HepG2 (cell line): ENCODE results near the gene PLS1. TPM values are rescaled to one million over a fixed set of nuclear protein-coding genes. Genes with fewer than 3 reads are reported as not detected.

Source experiments
- AKAP8 ChIP-seq: sonication (generic); formaldehyde crosslinking; IDR thresholded peaks from 2 replicates; pipeline ENCODE4 v1.5.1; 2020; ENCODE audit warnings: mild to moderate bottlenecking, missing genetic modification reagents
- HDAC1 ChIP-seq: sonication (generic); formaldehyde crosslinking; IDR thresholded peaks from 2 replicates; pipeline ENCODE4 v1.5.1; 2020; ENCODE audit warnings: mild to moderate bottlenecking, missing genetic modification reagents
- HMG20B ChIP-seq: conservative IDR thresholded peaks from 2 replicates; pipeline ENCODE4 v1.6.1; 2016; ENCODE audit warnings: missing genetic modification reagents, missing compliant biosample characterization
- LBX2 ChIP-seq: sonication (generic); formaldehyde crosslinking; IDR thresholded peaks from 2 replicates; pipeline ENCODE4 v1.5.0; 2020; ENCODE audit warnings: missing genetic modification reagents, mild to moderate bottlenecking, borderline replicate concordance
- PAF1 ChIP-seq: IDR thresholded peaks from 2 replicates; pipeline ENCODE4 v1.6.1; 2016; ENCODE audit warnings: missing genetic modification reagents, missing compliant biosample characterization
- PHF21A ChIP-seq: sonication (generic); formaldehyde crosslinking; IDR thresholded peaks from 2 replicates; pipeline ENCODE4 v1.5.0; 2020; ENCODE audit warnings: mild to moderate bottlenecking, missing genetic modification reagents
- SETDB1 ChIP-seq: sonication (generic); formaldehyde crosslinking; IDR thresholded peaks from 2 replicates; pipeline ENCODE4 v1.5.1; 2020; ENCODE audit warnings: missing genetic modification reagents, mild to moderate bottlenecking, borderline replicate concordance
- SP1 ChIP-seq, 2 experiments: fragments of 450-650 bp in 1 of 2; sonication (generic) in 1 of 2; formaldehyde crosslinking in 1 of 2; IDR thresholded peaks; 2 replicates each; pipeline versions ENCODE4 v1.4.0 to v1.6.1; 2016 to 2020; ENCODE audit warnings: missing genetic modification reagents in 1 of 2
- TBX2 ChIP-seq: sonication (generic); formaldehyde crosslinking; IDR thresholded peaks from 2 replicates; pipeline ENCODE4 v1.5.0; 2020; ENCODE audit warnings: missing genetic modification reagents, mild to moderate bottlenecking, borderline replicate concordance
- TEF ChIP-seq: sonication (generic); formaldehyde crosslinking; IDR thresholded peaks from 2 replicates; pipeline ENCODE4 v1.5.0; 2020; ENCODE audit warnings: missing genetic modification reagents
- THAP7 ChIP-seq: sonication (generic); formaldehyde crosslinking; IDR thresholded peaks from 2 replicates; pipeline ENCODE4 v1.8.1; 2023; ENCODE audit warnings: mild to moderate bottlenecking, missing genetic modification reagents
- XBP1 ChIP-seq: sonication (generic); formaldehyde crosslinking; IDR thresholded peaks from 2 replicates; pipeline ENCODE4 v1.5.0; 2020; ENCODE audit warnings: missing genetic modification reagents
- ZNF142 ChIP-seq: sonication (generic); formaldehyde crosslinking; IDR thresholded peaks from 2 replicates; pipeline ENCODE4 v1.4.0; 2020; ENCODE audit warnings: missing genetic modification reagents
- ZNF230 ChIP-seq: sonication (generic); formaldehyde crosslinking; IDR thresholded peaks from 2 replicates; pipeline ENCODE4 v1.4.0; 2020; ENCODE audit warnings: mild to moderate bottlenecking, missing genetic modification reagents
- ZNF232 ChIP-seq: sonication (generic); formaldehyde crosslinking; IDR thresholded peaks from 2 replicates; pipeline ENCODE4 v1.4.0; 2020; ENCODE audit warnings: missing genetic modification reagents, borderline replicate concordance
- ZNF264 ChIP-seq: sonication (generic); formaldehyde crosslinking; IDR thresholded peaks from 2 replicates; pipeline ENCODE4 v1.4.0; 2020; ENCODE audit warnings: missing genetic modification reagents
- ZNF274 ChIP-seq: sonication (generic); formaldehyde crosslinking; IDR thresholded peaks from 2 replicates; pipeline ENCODE4 v1.5.1; 2020; ENCODE audit warnings: mild to moderate bottlenecking, missing genetic modification reagents
- ZNF605 ChIP-seq: sonication (generic); formaldehyde crosslinking; IDR thresholded peaks from 2 replicates; pipeline ENCODE4 v1.8.0; 2022; ENCODE audit warnings: mild to moderate bottlenecking, missing genetic modification reagents
- ZNF724P ChIP-seq: sonication (generic); formaldehyde crosslinking; IDR thresholded peaks from 2 replicates; pipeline ENCODE4 v1.8.0; 2022; ENCODE audit warnings: missing genetic modification reagents, borderline replicate concordance
- ZNF784 ChIP-seq: sonication (generic); formaldehyde crosslinking; IDR thresholded peaks from 2 replicates; pipeline ENCODE4 v1.5.1; 2020; ENCODE audit warnings: missing genetic modification reagents, mild to moderate bottlenecking, borderline replicate concordance
- ZSCAN21 ChIP-seq: sonication (generic); formaldehyde crosslinking; IDR thresholded peaks from 2 replicates; pipeline ENCODE4 v1.8.0; 2022; ENCODE audit warnings: mild to moderate bottlenecking, missing genetic modification reagents, moderate library complexity, borderline replicate concordance
- polyA plus RNA-seq, 8 experiments: library from polyadenylated mRNA; depleted of rRNA in 3 of 8; stranded (reverse) in 7 of 8; unstranded in 1 of 8; fragments of >200 nt; fragmentation: Illumina TruSeq in 4 of 8; extraction: Trizol in 4 of 8; gene quantifications; 2 replicates each; pipeline versions ENCODE4 v1.2.1 to v1.2.3, GENCODE V29; 2011 to 2016; ENCODE audit warnings: low read depth in 4 of 8, missing spikeins in 1 of 8, mixed read lengths in 1 of 8; ENCODE audit not compliant: insufficient read depth in 1 of 8
- total RNA-seq, 5 experiments: library from RNA; depleted of rRNA; stranded (reverse); fragments of >200 nt; fragmentation: Illumina TruSeq; extraction: Trizol; gene quantifications; 2 replicates each; pipeline ENCODE4 v1.2.3, GENCODE V29; 2016; ENCODE audit warnings: low read depth in 1 of 5

PLS1 gene
- total and polyA plus RNA-seq, 2 of the 13 experiments (the other 11 are each of a cell fraction or from before 2014, with no cell fraction given): 11.2 to 21.1 TPM

- TF ChIP-seq ZNF142: peak; percentile 88
- 0 out of 2 replicates have a peak, but pooled peaks have one; percentile 66 for TF ChIP-seq ZSCAN21 (CRISPR knock-in tag)
- no peak for TF ChIP-seq LBX2 (CRISPR knock-in tag)
- TF ChIP-seq ZNF605 (CRISPR knock-in tag): peak; percentile 91
- TF ChIP-seq ZNF784 (CRISPR knock-in tag): peak; percentile 82; the same call in 1 of the 2 replicates
- TF ChIP-seq ZNF230 (CRISPR knock-in tag): 0 out of 2 replicates have a peak, but pooled peaks have one; percentile 73
- TF ChIP-seq TEF (CRISPR knock-in tag): no peak
- no peak; the same call in 1 of the 2 replicates for TF ChIP-seq XBP1
- peak; percentile 36; the same call in 1 of the 2 replicates for TF ChIP-seq HMG20B
- peak; percentile 97 for TF ChIP-seq HDAC1 (CRISPR knock-in tag)
- TF ChIP-seq ZNF264 (CRISPR knock-in tag): peak; percentile 48; the same call in 1 of the 2 replicates
- peak; percentile 93 for TF ChIP-seq TBX2 (CRISPR knock-in tag)
- no peak for TF ChIP-seq SP1 (IDR thresholded peaks at IDR 0.05)
- peak; percentile 23; the same call in 1 of the 2 replicates for TF ChIP-seq SP1 (CRISPR knock-in tag; IDR thresholded peaks at IDR 0.05)
- peak; percentile 38; the same call in 1 of the 2 replicates for TF ChIP-seq ZNF232 (CRISPR knock-in tag)
- no peak for TF ChIP-seq PAF1 (CRISPR knock-in tag)
- no peak for TF ChIP-seq AKAP8 (CRISPR knock-in tag)
- TF ChIP-seq THAP7 (CRISPR knock-in tag): no peak
- no peak for TF ChIP-seq SETDB1
- TF ChIP-seq ZNF724P (CRISPR knock-in tag): peak; percentile 87
- peak; percentile 85; the same call in 1 of the 2 replicates for TF ChIP-seq PHF21A (CRISPR knock-in tag)
- TF ChIP-seq ZNF274 (CRISPR knock-in tag): peak; percentile 95
Observed at GRCh38 chr3:142595951-142596725, at the start of gene PLS1 (continued).
